RWPE1 (cell line): ENCODE data around the gene SLX9.
A peak's percentile ranks its signal among the peaks of the same experiment; 100 is the strongest.

ENCODE experiments used
- CTCF ChIA-PET: fragments of 350-600 bp; sonication (Branson Sonifier 250); formaldehyde crosslinking; extraction: SDS; loops from one replicate; lab custom pipeline; 2021; lab: Yijun Ruan, JAX
- POLR2A ChIA-PET: fragments of 400-600 bp; formaldehyde crosslinking; extraction: SDS; loops from one replicate; lab custom pipeline; 2020; ENCODE audit warnings: antibody characterized with exemption; ENCODE audit not compliant: low non-redundant PET; lab: Yijun Ruan, JAX
- DNase-seq: peaks from one replicate; pipeline ENCODE4 v3.0.0; 2012; ENCODE audit warnings: low spot score
- H3K27ac ChIP-seq: fragments of 450-650 bp; 2 replicates; pipeline ENCODE4 v1.5.1; 2017
- TF ChIP-seq, protein P1 (sequence below): fragments of 450-650 bp; conservative IDR thresholded peaks from 2 replicates; pipeline ENCODE4 v1.5.1; 2017; ENCODE audit warnings: low read depth, mild to moderate bottlenecking

Gene SLX9

GRCh38 chr21:45001134-45002095, 61.6 kb downstream of the SLX9 start:
- POLR2A ChIA-PET, result no interaction called here
- CTCF ChIA-PET, result no interaction called here
- H3K27ac ChIP-seq, result peak overlapping the region; percentile 42
- DNase-seq, result peak; percentile 78
- TF ChIP-seq, protein P1, sequence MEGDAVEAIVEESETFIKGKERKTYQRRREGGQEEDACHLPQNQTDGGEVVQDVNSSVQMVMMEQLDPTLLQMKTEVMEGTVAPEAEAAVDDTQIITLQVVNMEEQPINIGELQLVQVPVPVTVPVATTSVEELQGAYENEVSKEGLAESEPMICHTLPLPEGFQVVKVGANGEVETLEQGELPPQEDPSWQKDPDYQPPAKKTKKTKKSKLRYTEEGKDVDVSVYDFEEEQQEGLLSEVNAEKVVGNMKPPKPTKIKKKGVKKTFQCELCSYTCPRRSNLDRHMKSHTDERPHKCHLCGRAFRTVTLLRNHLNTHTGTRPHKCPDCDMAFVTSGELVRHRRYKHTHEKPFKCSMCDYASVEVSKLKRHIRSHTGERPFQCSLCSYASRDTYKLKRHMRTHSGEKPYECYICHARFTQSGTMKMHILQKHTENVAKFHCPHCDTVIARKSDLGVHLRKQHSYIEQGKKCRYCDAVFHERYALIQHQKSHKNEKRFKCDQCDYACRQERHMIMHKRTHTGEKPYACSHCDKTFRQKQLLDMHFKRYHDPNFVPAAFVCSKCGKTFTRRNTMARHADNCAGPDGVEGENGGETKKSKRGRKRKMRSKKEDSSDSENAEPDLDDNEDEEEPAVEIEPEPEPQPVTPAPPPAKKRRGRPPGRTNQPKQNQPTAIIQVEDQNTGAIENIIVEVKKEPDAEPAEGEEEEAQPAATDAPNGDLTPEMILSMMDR, result no peak

GRCh38 chr21:45002381-45003204, 62.8 kb downstream of the SLX9 start:
- POLR2A ChIA-PET, result no interaction called here
- TF ChIP-seq, protein P1, result no peak

DNA sequence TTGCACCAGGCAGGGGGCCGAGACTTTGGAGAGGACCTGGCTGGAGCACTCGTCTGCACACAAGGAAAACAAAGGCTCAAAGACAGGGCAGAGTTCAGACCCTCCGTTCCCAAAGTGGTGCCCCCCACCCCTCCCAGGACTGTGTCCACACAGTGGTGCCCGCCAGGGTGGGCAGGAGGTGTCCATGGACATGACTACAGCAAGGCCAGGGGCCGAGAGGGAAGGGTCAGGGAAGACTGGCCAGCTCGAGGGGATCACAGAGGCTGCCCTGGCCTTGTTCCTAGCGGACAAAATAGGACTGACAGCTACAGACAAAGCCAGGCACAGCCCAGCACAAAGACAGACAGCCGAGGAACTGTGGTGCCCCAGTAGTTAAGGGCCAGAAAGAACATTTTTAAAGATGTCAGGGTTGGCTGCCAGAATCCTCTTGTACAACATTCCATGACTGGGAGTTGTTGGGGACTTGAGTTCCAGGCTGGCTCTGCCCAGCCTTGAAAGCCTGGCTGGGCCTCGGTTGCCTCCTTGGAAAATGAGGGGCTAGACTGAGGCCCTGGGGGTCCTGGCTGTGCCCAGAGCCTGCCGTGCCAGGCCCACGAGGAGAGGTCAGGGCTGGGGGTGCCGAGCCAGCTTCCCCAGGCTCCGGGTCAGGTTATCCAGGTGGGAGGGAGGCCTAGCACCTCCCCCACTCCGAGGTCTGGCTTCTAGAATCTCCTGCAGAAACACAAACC, 63.7 kb downstream of the SLX9 start:
- TF ChIP-seq, protein P1, result no peak
- ChIA-PET POLR2A (no interaction called here), CTCF (interaction anchor here (0.6 kb wide), 2 partner anchors 54 to 129 kb away, joined by 3 read pairs; no protein-coding TSS in a partner anchor)
- peak overlapping the region; percentile 45 for H3K27ac ChIP-seq
- no peak for DNase-seq

More at GRCh38 chr21:45002381-45003204, 62.8 kb downstream of the SLX9 start:
- no peak for DNase-seq
- H3K27ac ChIP-seq, result peak overlapping the region; percentile 45
- CTCF ChIA-PET, result interaction anchor here (0.6 kb wide), 1 partner anchor 53 kb away, joined by 3 read pairs; no protein-coding TSS in a partner anchor

DNA sequence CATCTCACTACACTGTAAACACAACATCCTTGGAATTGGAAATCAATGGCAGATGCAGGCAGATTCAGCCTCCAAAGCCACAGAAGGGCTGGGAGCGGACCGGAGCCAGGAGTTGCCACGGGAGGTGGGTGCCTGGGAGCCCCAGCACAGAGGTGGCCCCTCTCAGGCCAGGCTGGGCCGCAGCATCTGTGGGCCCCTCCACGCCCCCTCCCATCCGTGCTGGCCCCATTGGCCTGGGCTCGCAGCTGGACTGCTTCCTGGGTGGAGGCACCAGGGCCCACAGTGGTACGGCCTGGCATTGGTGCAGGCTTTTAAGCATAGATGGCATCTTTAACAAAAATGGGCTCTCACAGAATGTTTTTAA, 64.2 kb downstream of the SLX9 start:
- POLR2A ChIA-PET, result no interaction called here
- CTCF ChIA-PET, result interaction anchor here (0.6 kb wide), 1 partner anchor 130 kb away, joined by 3 read pairs; no protein-coding TSS in a partner anchor
- DNase-seq, result no peak

GRCh38 chr21:45004481-45005247, 64.8 kb downstream of the SLX9 start:
- CTCF ChIA-PET, result no interaction called here
- peak overlapping the region; percentile 45 for H3K27ac ChIP-seq
- no peak for DNase-seq
- TF ChIP-seq, protein P1, result no peak
- POLR2A ChIA-PET, result no interaction called here

More for the DNA sequence above, 64.2 kb downstream of the SLX9 start:
- peak overlapping the region; percentile 45 for H3K27ac ChIP-seq
- TF ChIP-seq, protein P1, result no peak
